Transverse colon (tissue), 4 donors: ENCODE results near the gene SRL. TPM values are rescaled to one million over a fixed set of nuclear protein-coding genes. Genes with fewer than 3 reads are reported as not detected.

Experiments used
- DNase-seq: peaks from one replicate; pipeline ENCODE4 v3.0.0-alpha.2; 2019
- H3K27ac ChIP-seq, 4 donors: fragments of 200-600 bp; sonication (generic); 2 replicates each; pipeline ENCODE4 v1.5.1; 2016 to 2018; ENCODE audit warnings: inconsistent platforms in 4 of 4
- H3K27me3 ChIP-seq: fragments of 200-600 bp; sonication (generic); 2 replicates; pipeline ENCODE4 v1.5.1; 2017; ENCODE audit warnings: inconsistent platforms
- H3K36me3 ChIP-seq, 4 donors: fragments of 200-600 bp; sonication (generic); 2 replicates each; pipeline ENCODE4 v1.5.1; 2017 to 2019; ENCODE audit warnings: inconsistent platforms in 4 of 4
- H3K4me1 ChIP-seq, 4 donors: fragments of 200-600 bp; sonication (generic); 2 replicates each; pipeline ENCODE4 v1.5.1; 2017 to 2020; ENCODE audit warnings: inconsistent platforms in 4 of 4
- H3K4me3 ChIP-seq, 4 donors: fragments of 200-600 bp; sonication (generic); 1 replicate in 1 of 4; 2 replicates in 3 of 4; pipeline versions ENCODE4 v1.5.1 to v1.6.1; 2017 to 2019; ENCODE audit warnings: inconsistent platforms in 4 of 4
- H3K9me3 ChIP-seq, 2 donors: fragments of 200-600 bp; sonication (generic); 2 replicates each; pipeline ENCODE4 v1.5.1; 2017 to 2019; ENCODE audit warnings: inconsistent platforms in 2 of 2
- EP300 ChIP-seq: sonication (generic); formaldehyde crosslinking; IDR thresholded peaks from one replicate; pipeline ENCODE4 v1.6.1; 2017; ENCODE audit warnings: antibody characterized with exemption, low read depth
- POLR2A ChIP-seq: fragments of 450-650 bp; IDR thresholded peaks from one replicate; pipeline ENCODE4 v1.6.1; 2016; ENCODE audit warnings: antibody characterized with exemption, mild to moderate bottlenecking, moderate library complexity
- POLR2AphosphoS5 ChIP-seq, 3 donors: sonication (generic); formaldehyde crosslinking; IDR thresholded peaks; one replicate each; pipeline ENCODE4 v1.6.1; 2016; ENCODE audit warnings: antibody characterized with exemption in 3 of 3
- WGBS, 2 donors: methylation state at CpG; one replicate each; pipeline ENCODE4 v1.1.5; 2018; ENCODE audit warnings: low coverage in 1 of 2; 5-methylcytosine and 5-hydroxymethylcytosine counted together
- in situ Hi-C, 4 donors: fragments of 200-750 bp; cut with MboI; loops; one replicate each; pipeline versions ENCODE4 v1.15.0 to v1.15.1; 2017; ENCODE audit warnings: low sequenced_read_pairs in 3 of 4, low pct_ligation_motif_present in 1 of 4, low pct_unique_long_range_greater_than_20kb in 1 of 4
- intact Hi-C: fragments of 100-400 bp; cut with DNase I; formaldehyde crosslinking; loops from one replicate; pipeline ENCODE4 v1.15.1; 2023; ENCODE audit warnings: low total_unique reads
- total RNA-seq, 4 donors: library from RNA; depleted of rRNA; stranded (reverse); fragments of >200 nt; gene quantifications; one replicate each; pipeline ENCODE4 v1.1.0, GENCODE V29; 2016
- TF ChIP-seq, protein P1 (sequence below), 5 experiments: fragments of 200-600 bp in 3 of 5; fragments of 450-650 bp in 2 of 5; sonication (generic) in 3 of 5; IDR thresholded peaks; 1 replicate in 2 of 5; 2 replicates in 3 of 5; pipeline ENCODE4 v1.5.1; 2016 to 2017; ENCODE audit warnings: antibody characterized with exemption in 5 of 5, inconsistent platforms in 3 of 5, mild to moderate bottlenecking in 2 of 5, moderate library complexity in 1 of 5

SRL gene
- total RNA-seq, 4 donors from 2014 or later, result 0.32 to 0.68 TPM; not detected in 2

DNA sequence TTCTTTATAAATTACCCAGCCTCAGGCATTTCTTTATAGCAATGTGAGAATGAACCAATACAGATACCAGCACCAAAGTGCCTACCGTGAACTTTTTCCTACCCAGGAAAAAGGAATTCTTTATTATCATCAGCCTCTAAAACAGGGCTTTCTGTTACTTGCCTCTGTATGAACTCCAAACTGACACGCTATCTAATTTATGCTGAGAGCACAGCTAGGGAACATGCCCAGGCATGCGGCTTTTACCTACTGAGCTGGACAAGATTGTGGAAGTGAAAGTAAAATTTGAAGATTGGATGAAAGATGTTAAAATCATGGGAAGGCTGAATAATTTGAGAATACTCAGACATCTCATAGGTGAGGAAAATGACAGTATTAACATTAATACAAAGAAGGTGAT is 101.2 kb downstream of the SRL start:
- Histone ChIP-seq H3K36me3 (no peaks in the 10 kb centered on the region), H3K4me3 (no peak overlapping the region), H3K27ac (no peak overlapping the region), H3K9me3 (no peaks in the 10 kb centered on the region), H3K4me1 (no peaks in the 10 kb centered on the region), H3K27me3 (no peaks in the 10 kb centered on the region)
- 84 to 94% methylated on average over 3 of the region's 3 CpGs for WGBS, 2 donors
- intact Hi-C loops, result no loop called here
- in situ Hi-C loops, result no loop called here
- DNase-seq, result no peak
- TF ChIP-seq EP300, result no peak
- TF ChIP-seq POLR2A, result no peak
- TF ChIP-seq, protein P1, sequence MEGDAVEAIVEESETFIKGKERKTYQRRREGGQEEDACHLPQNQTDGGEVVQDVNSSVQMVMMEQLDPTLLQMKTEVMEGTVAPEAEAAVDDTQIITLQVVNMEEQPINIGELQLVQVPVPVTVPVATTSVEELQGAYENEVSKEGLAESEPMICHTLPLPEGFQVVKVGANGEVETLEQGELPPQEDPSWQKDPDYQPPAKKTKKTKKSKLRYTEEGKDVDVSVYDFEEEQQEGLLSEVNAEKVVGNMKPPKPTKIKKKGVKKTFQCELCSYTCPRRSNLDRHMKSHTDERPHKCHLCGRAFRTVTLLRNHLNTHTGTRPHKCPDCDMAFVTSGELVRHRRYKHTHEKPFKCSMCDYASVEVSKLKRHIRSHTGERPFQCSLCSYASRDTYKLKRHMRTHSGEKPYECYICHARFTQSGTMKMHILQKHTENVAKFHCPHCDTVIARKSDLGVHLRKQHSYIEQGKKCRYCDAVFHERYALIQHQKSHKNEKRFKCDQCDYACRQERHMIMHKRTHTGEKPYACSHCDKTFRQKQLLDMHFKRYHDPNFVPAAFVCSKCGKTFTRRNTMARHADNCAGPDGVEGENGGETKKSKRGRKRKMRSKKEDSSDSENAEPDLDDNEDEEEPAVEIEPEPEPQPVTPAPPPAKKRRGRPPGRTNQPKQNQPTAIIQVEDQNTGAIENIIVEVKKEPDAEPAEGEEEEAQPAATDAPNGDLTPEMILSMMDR (IDR thresholded peaks at IDR 0.05), result no peak
- TF ChIP-seq POLR2AphosphoS5 (IDR thresholded peaks at IDR 0.05), result no peak

- Histone ChIP-seq H3K27me3 (no peaks in the 10 kb centered on the region), H3K4me3 (no peak overlapping the region), H3K9me3 (no peaks in the 10 kb centered on the region), H3K4me1 (no peaks in the 10 kb centered on the region), H3K27ac (no peak overlapping the region), H3K36me3 (no peaks in the 10 kb centered on the region)
- in situ Hi-C loops, result no loop called here
- DNase-seq, result no peak
- intact Hi-C loops, result no loop called here
- TF ChIP-seq POLR2A (no peak), EP300 (no peak), POLR2AphosphoS5 (IDR thresholded peaks at IDR 0.05) (no peak)
- TF ChIP-seq, protein P1 (IDR thresholded peaks at IDR 0.05), result no peak
Observed at GRCh38 chr16:4139968-4140367, 101.9 kb downstream of the SRL start.

Other genes with a start within 250 kb of the SRL start
- gene ADCY9, start 125.6 kb downstream of the SRL start, total RNA-seq, result 10 to 100 TPM; 33.7 to 46.0 (median 37.2) TPM
- gene TFAP4, start 30.9 kb upstream of the SRL start, total RNA-seq, result 1 to 10 TPM; 4.6 to 8.4 (median 6.3) TPM
- gene GLIS2, start 74.0 kb upstream of the SRL start, total RNA-seq, result 1 to 10 TPM in 3 of 4 donors, under 1 TPM in 1; 0.68 to 5.0 (median 1.8) TPM
- 10 to 100 TPM; 26.5 to 40.5 (median 29.2) TPM for gene PAM16, start 109.2 kb upstream of the SRL start, total RNA-seq
- gene VASN, start 129.8 kb upstream of the SRL start, total RNA-seq, result 10 to 100 TPM in 2 of 4 donors, 1 to 10 TPM in 2; 3.4 to 18.7 (median 9.0) TPM
- 100 to 1,000 TPM in 1 of 4 donors, 10 to 100 TPM in 3; 46.8 to 330 (median 58.1) TPM for gene CORO7, start 174.5 kb upstream of the SRL start, total RNA-seq
- gene DNAJA3, start 183.8 kb upstream of the SRL start, total RNA-seq, result 100 to 1,000 TPM in 1 of 4 donors, 10 to 100 TPM in 3; 49.0 to 126 (median 75.5) TPM
- gene NMRAL1, start 232.5 kb upstream of the SRL start, total RNA-seq, result 10 to 100 TPM; 46.0 to 75.9 (median 66.6) TPM
- gene HMOX2, start 234.3 kb upstream of the SRL start, total RNA-seq, result 100 to 1,000 TPM in 1 of 4 donors, 10 to 100 TPM in 3; 46.4 to 495 (median 55.7) TPM